ENCODE measurements around the gene BNIP1.

BNIP1 gene

GRCh38 chr5:173172166-173172565, 27.8 kb downstream of the BNIP1 start:
- H3K27me3 ChIP-seq (ENCODE audit: control insufficient read depth, insufficient read depth, low read length), result no peaks in the 10 kb centered on the region
- no peaks in the 10 kb centered on the region for H3K36me3 ChIP-seq (ENCODE audit: control insufficient read depth, insufficient read depth, low read length)
- no peak overlapping the region for H3K4me2 ChIP-seq (ENCODE audit: low read length)
- no peak for TF ChIP-seq CTCF (IDR thresholded peaks at IDR 0.05)
- no peak overlapping the region for H3K27ac ChIP-seq
- H2AFZ ChIP-seq, result no peak overlapping the region
- H3K79me2 ChIP-seq, result no peaks in the 10 kb centered on the region
- H3K9me3 ChIP-seq (ENCODE audit: control insufficient read depth, low read length), result no peaks in the 10 kb centered on the region
- no peaks in the 10 kb centered on the region for H3K4me1 ChIP-seq
- H3K9ac ChIP-seq, result no peak overlapping the region
- no peak overlapping the region for H3K4me3 ChIP-seq (ENCODE audit: low read depth, low read length)

GRCh38 chr5:173175523-173175922, 31.2 kb downstream of the BNIP1 start:
- Histone ChIP-seq H3K36me3 (ENCODE audit: control insufficient read depth, insufficient read depth, low read length) (no peaks in the 10 kb centered on the region), H3K9me3 (ENCODE audit: control insufficient read depth, low read length) (no peaks in the 10 kb centered on the region), H3K4me1 (no peaks in the 10 kb centered on the region), H3K27me3 (ENCODE audit: control insufficient read depth, insufficient read depth, low read length) (no peaks in the 10 kb centered on the region), H3K4me3 (ENCODE audit: low read depth, low read length) (no peak overlapping the region), H3K27ac (no peak overlapping the region), H3K4me2 (ENCODE audit: low read length) (no peak overlapping the region), H3K79me2 (no peaks in the 10 kb centered on the region), H3K9ac (no peak overlapping the region), H2AFZ (no peak overlapping the region)
- TF ChIP-seq CTCF (IDR thresholded peaks at IDR 0.05), result no peak

- Histone ChIP-seq H2AFZ (no peak overlapping the region), H3K36me3 (ENCODE audit: control insufficient read depth, insufficient read depth, low read length) (no peaks in the 10 kb centered on the region), H3K27me3 (ENCODE audit: control insufficient read depth, insufficient read depth, low read length) (no peaks in the 10 kb centered on the region), H3K9ac (no peak overlapping the region), H3K9me3 (ENCODE audit: control insufficient read depth, low read length) (no peaks in the 10 kb centered on the region), H3K4me2 (ENCODE audit: low read length) (no peak overlapping the region), H3K79me2 (no peaks in the 10 kb centered on the region), H3K4me3 (ENCODE audit: low read depth, low read length) (no peak overlapping the region), H3K27ac (no peak overlapping the region), H3K4me1 (no peaks in the 10 kb centered on the region)
- TF ChIP-seq CTCF (IDR thresholded peaks at IDR 0.05), result no peak
Observed at GRCh38 chr5:173178369-173178910, 34.1 kb downstream of the BNIP1 start.

GRCh38 chr5:173180331-173180730, 36.0 kb downstream of the BNIP1 start:
- H3K4me3 ChIP-seq (ENCODE audit: low read depth, low read length), result no peak overlapping the region
- no peak overlapping the region for H2AFZ ChIP-seq
- no peaks in the 10 kb centered on the region for H3K79me2 ChIP-seq
- H3K9me3 ChIP-seq (ENCODE audit: control insufficient read depth, low read length), result no peaks in the 10 kb centered on the region
- H3K27ac ChIP-seq, result no peak overlapping the region
- no peaks in the 10 kb centered on the region for H3K27me3 ChIP-seq (ENCODE audit: control insufficient read depth, insufficient read depth, low read length)
- TF ChIP-seq CTCF (IDR thresholded peaks at IDR 0.05), result no peak
- H3K9ac ChIP-seq, result no peak overlapping the region
- no peak overlapping the region for H3K4me2 ChIP-seq (ENCODE audit: low read length)
- no peaks in the 10 kb centered on the region for H3K36me3 ChIP-seq (ENCODE audit: control insufficient read depth, insufficient read depth, low read length)
- no peaks in the 10 kb centered on the region for H3K4me1 ChIP-seq

GRCh38 chr5:173187054-173187743, 42.9 kb downstream of the BNIP1 start:
- no peak for TF ChIP-seq CTCF (IDR thresholded peaks at IDR 0.05)
- no peak overlapping the region for H3K27ac ChIP-seq
- no peaks in the 10 kb centered on the region for H3K36me3 ChIP-seq (ENCODE audit: control insufficient read depth, insufficient read depth, low read length)
- H3K4me3 ChIP-seq (ENCODE audit: low read depth, low read length), result no peak overlapping the region
- H3K9me3 ChIP-seq (ENCODE audit: control insufficient read depth, low read length), result no peaks in the 10 kb centered on the region
- no peaks in the 10 kb centered on the region for H3K4me1 ChIP-seq
- no peak overlapping the region for H3K9ac ChIP-seq
- H3K27me3 ChIP-seq (ENCODE audit: control insufficient read depth, insufficient read depth, low read length), result no peaks in the 10 kb centered on the region
- H3K79me2 ChIP-seq, result no peaks in the 10 kb centered on the region
- H3K4me2 ChIP-seq (ENCODE audit: low read length), result no peak overlapping the region
- no peak overlapping the region for H2AFZ ChIP-seq

Data from parathyroid adenoma (tissue), 2 donors.